ENCODE data around the gene RPS27.
A peak's percentile ranks its signal among the peaks of the same experiment; 100 is the strongest.

RPS27 gene

DNA sequence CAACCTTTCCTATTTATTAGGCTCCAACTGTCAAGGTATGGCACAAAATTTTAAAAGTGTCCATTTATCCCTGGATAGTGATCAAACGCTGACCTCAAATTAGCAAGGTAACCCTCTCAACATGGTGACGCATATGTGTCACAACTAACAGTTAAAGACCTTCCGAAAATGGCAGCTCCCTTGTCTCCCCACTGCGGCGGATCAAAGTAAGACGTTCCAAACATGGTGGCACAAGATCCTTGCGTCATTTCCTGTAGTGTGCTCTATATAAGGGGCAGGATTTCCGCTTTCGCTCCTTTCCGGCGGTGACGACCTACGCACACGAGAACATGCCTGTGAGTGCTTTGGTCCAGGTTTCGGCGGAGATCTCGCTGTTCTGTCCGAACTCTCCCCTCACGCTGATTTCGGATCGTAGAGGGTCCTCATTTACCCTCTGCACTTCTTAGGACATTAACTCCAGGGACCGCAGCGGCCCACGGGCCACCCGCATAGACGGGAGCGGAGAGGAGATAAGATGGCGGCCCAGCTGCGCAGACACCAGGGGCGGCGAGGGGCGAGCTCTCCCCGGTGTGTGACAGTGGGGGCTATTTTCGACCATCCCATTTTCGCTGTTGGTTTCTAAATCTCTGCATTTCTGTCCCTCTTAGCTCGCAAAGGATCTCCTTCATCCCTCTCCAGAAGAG lies at the start of gene RPS27:
Gene RPS27 (plus strand): TSS at position 295 of the 683 bp plus-strand sequence. CDS start 35 bp downstream, at position 330.
- peak; percentile 88 for DNase-seq

DNA sequence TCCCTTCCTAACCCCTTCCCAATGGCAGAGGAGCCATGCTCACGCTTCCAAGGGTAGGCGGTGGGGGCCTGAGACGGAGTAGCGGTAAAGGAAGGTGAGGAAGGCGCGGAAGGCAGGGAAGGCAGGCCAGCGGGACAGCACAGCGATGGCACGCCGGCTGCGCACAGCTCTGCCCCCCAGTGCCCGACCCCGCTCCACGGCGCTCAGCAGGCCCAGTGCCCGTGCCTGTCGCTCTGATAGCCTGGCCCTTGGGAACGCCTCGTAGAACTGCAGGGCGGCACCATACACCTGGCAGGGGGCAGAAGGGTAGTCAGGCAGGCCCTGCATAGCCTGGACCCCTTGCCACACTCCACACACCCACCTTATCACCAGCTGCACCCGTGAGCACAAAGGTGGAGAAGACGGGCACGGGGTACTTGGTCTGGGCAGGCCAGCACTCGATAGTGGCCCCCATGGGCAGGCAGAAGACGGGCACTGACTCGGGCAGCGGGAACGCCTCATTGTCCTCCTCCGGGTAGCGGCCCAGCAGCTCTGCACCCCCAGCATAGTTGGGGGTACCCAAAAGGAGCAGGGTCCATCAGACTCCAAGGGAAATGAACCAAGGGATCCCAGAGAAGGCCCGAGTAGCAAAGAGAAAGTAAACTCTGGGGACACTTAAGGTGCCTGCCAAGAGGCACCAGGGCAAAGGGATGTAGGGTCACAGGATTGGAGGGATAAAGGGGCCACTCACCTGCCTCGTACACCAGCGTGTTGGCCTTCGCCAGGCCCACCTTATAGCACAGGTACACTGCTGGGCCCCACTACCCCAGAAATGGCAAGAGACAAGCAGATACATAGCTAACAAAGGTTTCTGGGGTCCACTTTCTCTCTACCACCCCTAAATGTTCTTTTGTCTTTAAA lies 48.5 kb upstream of the RPS27 start:
- DNase-seq: no peak

DNA sequence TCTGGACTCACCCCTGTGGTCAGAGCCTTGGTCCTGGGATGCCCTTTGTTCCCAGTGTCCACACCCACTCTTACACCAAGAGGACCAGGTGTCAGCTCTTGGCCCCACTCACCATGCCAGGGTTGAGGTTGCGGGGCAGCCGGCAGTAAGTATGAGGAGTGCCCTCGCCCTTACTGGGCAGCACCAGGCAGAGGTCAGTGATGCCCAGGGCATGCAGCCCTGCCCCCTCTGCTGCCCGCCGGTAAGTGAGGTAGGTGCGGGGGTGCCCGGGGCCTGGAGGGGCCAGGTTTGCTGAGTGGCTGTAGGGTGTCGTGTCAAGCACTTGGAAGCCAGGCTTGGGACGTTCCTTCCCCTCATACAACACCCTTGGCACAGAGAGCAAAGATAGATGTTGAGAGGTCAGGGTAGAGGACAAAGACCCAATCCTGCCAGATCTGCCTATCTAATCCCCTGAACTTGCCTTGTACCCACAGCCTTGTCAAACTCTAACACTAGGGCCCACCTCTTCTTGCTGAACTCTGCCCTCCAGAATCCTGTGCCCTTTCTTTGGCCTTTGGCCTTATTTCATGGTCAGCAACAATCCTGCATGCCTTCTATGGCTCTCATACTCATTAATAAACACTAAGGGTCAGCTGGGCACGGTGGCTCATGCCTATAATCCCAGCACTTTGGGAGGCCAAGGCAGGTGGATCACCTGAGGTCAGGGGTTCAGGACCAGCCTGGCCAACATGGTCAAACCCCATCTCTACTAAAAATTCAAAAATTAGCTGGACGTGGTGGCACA lies 47.6 kb upstream of the RPS27 start:
- DNase-seq: no peak

DNA sequence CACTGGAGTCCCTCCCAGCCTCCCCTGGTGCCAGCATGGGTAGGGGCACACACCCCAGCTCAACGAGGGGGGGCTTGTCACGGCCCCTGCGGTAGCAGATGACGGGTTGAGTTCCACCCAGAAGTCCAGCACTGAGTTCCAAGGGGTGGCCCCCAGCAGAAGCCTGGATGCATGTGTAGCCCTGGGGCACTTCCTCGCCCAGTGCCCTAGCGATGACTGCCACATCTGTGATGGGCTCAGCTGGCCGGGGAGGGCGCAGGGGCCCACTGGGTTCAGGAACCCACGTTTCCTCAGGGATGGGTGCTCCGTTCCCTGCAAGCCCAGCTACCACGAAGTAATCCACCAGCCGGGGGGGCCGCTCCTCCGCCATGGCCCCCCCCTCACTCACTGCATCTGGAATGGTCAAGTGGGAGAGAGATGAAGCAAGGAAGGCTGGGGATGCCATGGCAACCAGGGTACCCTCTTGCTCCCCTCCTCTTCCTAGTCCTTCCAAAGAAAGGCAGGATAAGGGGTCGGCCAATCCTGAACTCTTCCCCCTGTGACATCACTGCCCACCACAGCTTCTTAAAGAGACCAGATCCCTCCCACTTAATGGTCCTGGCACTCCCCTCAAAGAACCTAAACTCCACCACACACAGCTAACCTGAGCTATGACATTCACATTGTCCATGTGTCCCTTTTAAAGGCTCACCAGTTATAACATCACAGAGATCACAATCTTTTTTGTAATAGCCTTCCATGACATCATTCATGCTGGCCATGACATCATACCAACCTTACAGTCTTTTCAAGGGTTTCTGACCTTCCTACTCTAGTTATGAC lies 46.3 kb upstream of the RPS27 start:
- no peak for DNase-seq

DNA sequence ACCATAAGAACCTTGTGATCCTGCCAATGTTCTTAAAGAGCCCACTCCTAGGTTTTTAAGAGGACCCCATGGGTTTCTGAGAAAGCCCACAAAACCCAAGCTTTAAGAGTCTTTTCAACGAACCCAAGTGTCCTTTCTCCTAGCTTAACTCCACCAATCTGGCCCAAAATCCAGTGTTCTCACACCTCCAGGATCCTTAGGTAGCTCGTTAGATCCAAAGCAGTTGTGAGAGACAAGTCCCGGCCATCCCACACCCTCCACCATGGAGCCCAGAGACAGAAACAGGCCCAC lies 45.8 kb upstream of the RPS27 start:
- no peak for DNase-seq

DNA sequence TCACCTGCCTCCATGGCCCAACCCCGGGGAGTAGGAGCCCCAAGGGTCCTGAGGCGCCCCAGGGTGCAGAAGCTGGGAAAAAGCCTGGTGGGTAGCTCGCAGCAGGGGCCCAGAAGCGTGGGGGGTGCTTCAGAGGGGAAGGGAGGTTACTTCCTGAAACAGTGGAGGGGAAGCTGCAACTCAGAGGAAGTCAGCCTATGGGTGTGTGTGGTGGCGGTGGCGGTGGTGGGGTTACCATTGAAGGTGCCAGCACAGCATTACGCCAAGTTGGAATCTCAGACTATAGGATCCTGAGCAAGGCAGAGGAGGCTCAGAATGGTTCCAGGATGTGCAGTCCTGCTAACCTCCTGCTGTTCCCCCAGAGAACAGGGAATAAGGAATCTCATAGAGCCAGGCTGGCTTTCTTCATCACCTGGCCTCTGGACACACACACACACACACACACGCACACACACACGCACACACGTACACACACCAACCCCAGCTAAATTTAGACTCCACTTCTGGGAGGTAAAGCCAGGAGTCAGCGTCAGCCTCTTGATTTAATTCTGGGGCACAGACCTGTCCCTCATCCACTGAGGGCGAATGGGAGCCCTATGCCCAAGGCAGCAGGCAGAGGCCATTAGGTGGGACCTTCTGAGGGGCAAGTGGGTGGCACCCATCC lies 45.3 kb upstream of the RPS27 start:
- DNase-seq: peak; percentile 82

DNA sequence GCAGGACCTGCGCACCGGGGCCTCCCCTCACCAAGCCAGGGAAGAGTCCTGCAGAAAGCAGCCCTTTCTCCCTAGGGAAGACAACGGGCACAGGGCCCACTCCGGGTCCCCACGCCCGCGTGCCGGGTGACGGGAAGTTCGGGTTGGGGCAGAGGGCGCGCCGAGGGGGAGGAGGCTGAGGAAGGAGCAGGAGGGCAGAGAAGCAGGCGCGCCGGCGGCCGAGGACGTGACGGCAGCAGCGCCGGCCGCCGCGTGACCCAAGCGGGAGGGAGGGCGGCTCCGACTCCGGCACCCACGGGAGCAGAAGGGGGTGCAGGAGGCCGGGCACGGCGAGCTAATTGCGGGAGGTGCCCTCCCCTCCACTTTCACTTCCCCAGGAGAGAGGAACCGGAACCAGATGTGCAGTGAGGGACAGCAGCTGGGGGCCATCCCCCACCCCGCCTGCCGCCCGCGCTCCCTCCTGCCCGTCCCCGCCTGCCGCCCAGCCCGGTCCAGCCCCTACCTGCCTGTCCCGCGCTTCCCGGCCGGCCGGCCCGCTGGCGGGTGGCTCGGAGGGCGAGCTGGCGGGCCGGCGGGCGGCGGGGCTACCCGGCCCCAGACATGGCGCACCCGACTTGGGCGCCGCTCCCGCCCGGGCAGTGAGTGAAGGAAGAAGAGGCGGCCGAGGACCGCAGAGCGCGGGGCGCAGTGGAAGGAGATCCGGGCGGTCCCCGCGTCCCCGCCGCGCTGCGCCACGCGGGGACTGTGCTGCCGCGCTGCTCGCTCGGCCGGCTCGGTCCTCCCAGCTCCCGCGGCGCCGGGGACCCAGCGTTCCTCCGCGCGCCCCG lies 44.6 kb upstream of the RPS27 start:
- DNase-seq: peak; percentile 77

DNA sequence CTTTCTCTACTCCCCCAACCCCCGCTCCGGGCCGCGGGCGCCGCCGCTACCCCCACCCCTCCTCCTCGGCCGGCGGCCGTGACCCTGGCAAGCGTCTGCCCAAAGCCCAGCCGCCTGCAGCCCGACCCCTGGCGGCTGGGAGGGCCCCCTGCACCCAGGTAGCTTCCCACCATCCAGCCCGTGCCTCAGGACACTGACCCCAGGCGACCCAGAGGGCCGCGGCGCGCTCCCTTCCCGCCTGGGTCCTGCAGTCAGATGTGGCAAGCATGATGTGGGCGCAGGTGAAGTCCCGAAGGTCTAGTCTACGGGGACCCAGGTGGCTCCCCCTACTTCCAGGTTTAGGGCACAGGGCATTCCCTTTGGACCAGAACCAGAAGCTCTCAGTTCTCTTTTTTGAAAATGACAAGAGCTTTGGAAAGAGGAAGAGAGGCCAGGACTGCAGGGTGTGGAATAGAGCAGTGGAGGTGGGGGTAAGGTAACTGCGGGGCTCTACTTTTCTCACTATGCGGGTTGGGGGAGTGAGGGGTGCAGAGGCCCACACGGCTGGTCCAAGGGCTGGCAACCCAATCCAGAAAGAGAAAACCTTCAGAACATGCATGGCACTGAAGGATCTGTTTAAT lies 43.8 kb upstream of the RPS27 start, which contains the start of gene DENND4B:
Gene DENND4B (minus strand): TSS at position 97 of the 620 bp plus-strand sequence. CDS start 2,344 bp downstream, outside the sequence.
- DNase-seq: peak; percentile 81

DNA sequence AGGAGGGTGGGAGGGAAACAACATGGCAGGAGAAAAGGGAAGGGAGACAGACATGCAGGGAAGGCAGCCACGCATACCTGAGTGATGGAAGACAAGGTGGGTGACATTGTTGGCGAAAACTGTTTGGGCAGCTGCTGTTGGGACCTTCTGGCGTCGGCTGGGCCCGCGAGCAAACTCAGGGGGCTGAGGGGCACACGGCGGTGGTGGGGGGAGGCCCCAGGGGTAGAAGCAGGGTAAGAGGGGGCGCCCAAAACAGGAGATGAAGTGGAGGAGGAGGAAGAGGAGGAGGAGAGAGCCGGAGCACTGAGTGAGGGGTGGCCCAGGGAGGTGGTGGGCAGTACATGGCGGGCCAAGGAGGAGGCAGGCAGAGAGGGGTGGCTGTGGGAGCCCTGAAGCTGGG lies 39.4 kb upstream of the RPS27 start:
- DNase-seq: no peak

DNA sequence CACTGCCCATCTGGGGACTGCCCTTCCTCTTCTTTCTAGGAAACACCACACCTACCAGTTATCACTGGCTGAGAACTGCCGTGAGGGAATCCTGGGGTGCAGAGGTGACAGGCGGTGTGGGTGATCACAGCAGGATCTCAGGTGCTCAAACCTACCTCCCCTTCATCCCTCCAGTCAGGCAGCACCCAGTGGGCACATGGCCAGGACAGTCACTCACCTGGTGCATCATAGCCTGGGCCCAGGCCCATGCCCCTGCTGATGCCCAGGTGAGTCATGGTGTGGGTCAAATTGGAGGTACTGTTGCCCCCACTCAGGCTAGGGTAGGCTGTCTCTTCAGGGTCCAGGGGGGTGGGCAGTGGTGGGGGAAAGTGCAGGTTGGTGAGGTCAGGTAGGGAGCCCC lies 38.8 kb upstream of the RPS27 start:
- DNase-seq: no peak

DNA sequence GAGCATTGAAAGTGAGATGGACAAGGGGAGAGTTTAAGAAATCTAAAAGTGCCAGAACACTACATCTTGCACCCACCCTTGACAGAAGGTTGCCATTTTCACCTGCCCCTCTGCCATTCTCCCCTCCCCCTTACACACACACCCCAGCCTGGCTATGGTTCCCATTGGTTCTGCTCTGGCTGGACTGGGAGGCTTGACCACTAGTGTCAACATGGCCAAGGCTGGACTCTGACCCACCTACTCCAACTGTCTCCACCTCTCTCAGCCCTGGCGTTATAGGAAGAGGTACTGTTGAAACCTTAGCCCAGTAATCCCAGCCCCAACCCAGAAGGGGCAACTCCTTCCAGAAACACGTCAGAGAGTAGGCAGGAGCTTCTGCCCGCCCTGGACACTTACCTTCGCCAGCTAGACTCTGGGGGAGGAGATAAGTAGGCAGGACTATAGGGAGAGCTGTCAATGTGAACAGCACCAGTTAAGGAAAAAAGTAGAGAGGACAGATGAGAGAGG lies 36.6 kb upstream of the RPS27 start:
- no peak for DNase-seq

DNA sequence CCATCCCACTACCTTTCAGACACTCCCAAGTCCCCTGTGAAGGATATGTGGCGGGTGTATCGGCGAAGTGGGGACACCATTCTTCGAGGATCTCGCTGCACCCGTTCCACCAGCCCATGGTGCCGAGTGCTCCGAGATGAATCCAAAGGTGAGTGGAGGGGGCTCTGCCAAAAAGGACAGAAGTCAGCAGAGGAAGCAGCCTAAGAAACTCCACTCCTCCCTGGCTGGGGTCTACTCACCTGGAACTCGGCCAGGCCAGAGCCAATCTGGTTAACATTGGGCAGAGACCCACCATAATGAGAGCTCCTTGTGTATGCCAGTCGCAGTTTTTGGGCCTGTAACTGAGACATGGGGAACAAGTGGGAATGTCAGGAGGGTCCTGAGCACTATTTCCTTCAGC lies 35.7 kb upstream of the RPS27 start:
- DNase-seq: no peak

DNA sequence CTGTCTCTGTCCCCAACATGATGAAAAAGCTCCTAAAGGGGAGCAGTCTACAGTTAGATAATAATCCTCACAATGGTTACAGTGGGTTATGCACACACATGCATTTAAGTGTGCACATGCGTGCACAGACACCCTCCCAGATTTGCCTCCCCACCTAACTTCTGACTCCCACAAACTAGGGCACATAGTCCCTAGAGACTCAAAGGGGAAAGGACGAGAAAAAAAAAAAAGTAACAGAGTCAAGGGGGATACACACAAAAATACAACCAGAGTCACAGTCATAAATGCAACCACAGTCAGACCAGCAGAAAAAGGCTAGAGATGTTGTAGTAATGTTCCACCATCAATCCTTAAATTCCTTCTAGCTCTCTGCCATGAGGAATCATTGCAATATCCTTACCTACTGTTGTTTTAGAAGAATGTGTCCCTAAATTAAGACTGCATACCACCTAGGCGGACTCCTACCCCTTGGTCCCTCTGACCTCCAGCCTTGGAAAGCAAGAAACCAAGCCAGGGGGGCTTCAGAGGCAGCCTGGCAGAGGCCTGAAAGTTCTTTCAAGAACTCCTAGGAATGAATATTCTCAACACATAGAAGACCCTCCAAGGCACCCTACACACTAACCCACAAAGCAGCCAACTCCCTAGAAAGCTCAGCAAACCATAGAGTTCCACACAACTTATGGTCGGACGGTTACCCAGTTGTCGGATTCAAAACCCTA lies 33.4 kb upstream of the RPS27 start:
- no peak for DNase-seq

DNA sequence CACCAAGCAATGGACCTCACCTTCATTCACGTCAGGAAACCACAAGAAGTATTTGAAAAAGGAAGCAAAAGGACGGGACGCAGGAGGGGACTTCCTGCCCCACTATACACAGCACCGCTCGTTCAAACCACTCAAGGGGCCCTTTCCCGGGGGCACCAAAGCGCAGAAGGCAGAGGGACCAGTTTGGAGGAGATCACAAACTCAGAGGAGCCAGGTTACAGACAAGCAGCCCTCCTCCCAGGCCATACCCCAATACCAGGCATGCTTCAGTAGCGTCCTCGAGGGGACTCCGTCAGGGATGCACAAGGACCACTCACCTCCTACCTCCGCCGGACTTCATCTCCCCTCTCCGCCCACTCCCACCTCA lies 32.8 kb upstream of the RPS27 start:
- peak; percentile 47 for DNase-seq

DNA sequence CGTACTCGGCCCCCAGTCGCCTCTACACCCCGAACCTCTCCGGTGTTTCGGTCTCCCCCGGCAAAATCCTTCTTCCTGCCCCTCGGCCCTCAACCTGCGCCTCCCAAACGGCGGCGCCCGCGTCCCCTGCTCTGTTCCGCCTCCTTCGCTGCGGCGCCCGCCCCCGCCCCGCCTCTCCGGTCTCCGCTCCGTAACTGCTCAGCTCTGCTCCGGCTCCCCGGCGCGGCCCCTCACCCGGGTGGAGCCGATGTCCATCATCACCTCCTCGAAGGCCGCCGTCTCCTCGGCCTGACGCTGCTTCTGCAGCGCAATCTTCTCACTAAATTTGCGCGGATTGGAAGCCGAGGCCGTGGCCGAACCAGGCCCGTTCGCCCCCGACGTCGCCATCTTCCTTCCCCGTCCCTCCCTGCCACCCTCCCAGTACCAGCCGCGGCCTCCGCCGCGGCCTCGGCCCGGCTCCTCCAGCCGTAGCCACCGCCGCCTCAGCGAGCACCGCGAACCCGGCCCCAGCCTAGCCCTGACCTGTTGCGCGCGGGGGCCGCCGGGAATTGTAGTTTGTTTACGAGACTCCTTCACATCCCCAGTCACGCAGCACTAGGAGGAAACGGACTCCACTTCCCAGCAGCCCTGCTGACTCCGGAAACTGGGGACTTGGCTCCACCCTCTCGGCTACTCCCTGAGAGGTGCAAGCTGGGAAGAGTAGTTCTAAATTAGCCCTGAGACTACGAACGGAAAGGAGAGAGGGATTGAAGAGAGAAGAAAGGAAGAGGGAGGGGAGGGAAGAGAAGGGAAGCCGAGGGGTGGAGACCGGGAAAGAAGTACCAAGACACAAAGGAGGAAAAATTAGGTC lies 32.2 kb upstream of the RPS27 start, which contains the start of gene CRTC2:
Gene CRTC2 (minus strand): TSS at position 502 of the 850 bp plus-strand sequence. CDS start 115 bp downstream, at position 387.
- peak; percentile 99 for DNase-seq

DNA sequence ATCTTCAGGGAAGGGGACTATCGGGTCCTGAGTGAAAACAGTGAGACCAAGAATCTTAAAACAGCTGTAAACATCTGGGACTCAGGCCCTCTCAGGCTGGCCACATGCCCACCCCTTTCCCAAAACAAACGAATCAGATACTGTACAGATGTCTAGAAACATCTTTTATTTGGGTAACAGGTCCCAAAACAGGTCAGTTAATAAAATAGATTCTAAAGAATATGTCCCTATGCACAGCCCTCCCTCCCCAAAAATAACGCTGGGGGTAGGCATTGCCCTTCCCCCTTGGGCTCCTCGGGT lies 31.7 kb upstream of the RPS27 start:
- DNase-seq: no peak

DNA sequence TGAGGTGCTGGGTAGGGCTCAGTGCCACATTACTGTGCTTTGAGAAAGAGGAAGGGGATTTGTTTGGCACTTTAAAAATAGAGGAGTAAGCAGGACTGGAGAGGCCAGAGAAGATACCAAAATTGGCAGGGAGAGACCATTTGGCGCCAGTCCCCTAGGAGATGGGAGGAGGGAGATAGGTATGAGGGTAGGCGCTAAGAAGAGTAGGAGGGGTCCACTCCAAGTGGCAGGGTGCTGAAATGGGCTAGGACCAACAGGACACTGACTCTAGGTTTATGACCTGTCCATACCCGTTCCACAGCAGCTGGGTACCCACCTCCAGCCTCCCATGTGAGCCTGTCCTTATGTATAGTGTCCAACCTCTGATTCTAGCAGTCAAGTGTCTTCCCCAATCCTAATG lies 31.1 kb upstream of the RPS27 start:
- DNase-seq: no peak

DNA sequence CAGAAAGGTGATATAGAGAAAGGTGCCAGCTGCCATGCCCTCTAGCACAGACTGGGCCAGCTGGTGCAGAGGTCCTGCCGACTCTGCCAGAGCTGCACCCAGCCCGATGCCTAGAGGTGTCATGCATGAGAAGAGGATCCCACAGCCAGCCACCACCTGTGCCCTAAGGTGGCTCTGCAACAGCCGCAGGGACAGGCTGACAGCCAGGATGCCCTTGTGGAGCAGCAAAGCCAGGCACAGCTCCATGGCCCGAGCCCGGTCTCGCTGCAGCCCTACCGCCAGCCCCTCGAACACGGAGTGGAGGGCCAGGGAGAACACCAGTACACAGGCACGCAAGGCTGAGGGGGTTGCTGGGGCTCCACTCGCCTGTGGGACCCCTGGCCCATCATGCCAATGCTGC lies 30.4 kb upstream of the RPS27 start:
- DNase-seq: no peak

DNA sequence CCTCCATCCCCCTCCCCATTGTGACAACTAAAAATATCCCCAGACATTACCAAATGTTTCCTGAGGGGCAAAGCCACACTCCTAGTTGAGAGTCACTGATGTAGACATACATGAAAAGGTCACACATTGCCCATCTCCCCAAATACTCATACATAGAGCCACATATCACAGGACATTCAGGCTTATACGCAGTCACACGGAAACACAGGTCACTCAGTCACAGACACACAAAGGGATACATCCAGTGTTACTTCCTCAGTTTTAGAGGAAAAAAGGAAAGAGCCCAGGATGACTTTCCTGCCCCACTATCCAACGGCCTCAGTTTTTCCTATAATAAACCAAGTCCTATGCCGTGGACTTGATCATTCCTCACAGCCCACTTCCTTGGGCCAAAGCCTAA lies 29.1 kb upstream of the RPS27 start:
- no peak for DNase-seq
